Stimulated activated CD8-positive, alpha-beta memory T cell treated with anti-CD3 and anti-CD28 coated beads, Interleukin-4, amount 100 ng/mL, for 24 hours (primary cell): ENCODE measurements around the gene TRAF3.
A peak's percentile ranks its signal among the peaks of the same experiment; 100 is the strongest.

Experiments used
- DNase-seq: peaks from one replicate; pipeline ENCODE4 v3.0.0-alpha.2; 2020; ENCODE audit warnings: low read depth

TRAF3 gene, protein sequence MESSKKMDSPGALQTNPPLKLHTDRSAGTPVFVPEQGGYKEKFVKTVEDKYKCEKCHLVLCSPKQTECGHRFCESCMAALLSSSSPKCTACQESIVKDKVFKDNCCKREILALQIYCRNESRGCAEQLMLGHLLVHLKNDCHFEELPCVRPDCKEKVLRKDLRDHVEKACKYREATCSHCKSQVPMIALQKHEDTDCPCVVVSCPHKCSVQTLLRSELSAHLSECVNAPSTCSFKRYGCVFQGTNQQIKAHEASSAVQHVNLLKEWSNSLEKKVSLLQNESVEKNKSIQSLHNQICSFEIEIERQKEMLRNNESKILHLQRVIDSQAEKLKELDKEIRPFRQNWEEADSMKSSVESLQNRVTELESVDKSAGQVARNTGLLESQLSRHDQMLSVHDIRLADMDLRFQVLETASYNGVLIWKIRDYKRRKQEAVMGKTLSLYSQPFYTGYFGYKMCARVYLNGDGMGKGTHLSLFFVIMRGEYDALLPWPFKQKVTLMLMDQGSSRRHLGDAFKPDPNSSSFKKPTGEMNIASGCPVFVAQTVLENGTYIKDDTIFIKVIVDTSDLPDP

DNA sequence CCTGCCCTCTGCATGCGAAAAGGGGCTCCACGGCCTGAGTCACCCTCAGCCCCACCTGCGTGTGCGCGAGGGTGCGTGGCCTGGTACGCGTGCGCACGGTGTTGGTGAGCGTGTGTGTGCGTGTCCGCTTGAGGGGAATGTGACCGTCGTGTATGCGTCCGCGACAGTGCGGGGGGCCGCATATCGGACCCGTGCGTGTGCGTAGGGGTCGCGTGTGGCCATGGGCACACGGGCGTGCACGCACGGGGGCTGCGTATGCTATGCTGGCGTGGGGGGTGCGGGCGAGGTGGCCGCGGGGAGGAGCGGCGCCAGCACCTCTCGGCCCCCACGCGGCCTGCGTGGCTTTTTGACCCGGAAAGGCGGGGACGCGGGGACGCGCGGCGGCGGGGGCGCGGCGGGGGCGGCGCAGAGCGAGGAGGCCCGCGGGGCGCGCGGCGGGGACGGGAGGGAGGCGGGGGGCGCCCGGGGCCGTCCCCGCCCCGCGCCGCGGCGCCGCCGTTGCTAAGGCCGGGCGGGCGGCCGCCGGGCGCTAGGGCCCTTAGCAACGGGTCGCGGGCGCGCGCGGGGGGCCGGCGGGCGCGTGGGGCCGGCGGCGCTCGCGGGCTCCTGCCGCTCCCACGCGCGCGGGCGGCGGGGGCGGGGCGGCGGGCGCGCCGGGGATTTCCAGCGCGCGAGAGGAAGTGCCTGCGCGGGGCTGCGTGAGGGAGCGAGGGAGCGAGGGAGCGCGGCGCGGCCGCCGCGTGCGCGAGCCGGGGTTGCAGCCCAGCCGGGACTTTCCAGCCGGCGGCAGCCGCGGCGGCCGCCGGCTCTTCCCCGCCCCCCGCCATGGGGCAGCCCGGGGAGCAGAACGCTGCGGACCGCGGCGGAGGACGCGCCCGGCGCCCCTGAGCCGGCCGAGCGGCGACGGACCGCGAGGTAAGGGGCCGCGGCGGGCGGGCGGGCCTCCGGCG lies at the start of gene TRAF3:
Gene TRAF3 (plus strand): TSS at position 689 of the 950 bp plus-strand sequence. CDS start 92,753 bp downstream, outside the sequence.
- peak; percentile 79 for DNase-seq

DNA sequence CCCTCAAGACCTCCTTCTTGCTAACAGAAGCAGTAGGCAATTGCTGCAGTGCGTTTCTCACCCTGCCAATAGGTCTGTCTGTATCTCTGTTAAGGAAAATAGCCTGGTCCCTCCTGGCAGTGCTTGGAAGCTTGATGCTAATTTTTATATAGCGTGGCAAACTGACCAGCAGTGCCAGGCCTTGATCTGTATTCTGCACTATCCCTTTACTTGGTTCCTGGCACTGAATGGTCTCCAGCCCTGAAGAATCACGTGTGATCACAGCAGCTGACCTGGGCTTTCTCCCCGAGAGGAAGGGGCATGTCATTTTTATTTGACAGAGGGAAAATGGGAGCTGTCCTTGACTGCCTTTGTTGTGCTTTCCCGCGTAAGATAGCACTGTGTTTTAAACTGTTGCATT lies 48.7 kb upstream of the TRAF3 start:
- no peak for DNase-seq

DNA sequence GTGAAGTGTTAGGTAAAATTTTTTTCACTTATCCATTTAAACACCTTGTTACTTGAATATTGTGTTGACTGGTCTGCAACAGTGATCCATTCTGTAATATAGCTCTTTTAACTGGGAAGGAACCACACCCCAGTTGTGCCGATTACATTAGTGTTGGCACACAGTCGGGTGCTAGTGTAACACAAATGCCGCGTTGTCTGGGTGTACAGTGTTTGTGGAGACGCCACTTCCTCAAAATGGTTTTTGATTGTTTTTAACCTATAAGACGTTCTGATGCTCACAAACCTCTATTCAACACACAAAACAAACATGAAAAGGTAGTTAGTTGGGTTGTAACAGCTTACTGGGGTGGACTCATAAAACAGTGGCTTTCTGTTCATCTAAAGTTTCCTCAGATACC lies 48.0 kb upstream of the TRAF3 start:
- no peak for DNase-seq

DNA sequence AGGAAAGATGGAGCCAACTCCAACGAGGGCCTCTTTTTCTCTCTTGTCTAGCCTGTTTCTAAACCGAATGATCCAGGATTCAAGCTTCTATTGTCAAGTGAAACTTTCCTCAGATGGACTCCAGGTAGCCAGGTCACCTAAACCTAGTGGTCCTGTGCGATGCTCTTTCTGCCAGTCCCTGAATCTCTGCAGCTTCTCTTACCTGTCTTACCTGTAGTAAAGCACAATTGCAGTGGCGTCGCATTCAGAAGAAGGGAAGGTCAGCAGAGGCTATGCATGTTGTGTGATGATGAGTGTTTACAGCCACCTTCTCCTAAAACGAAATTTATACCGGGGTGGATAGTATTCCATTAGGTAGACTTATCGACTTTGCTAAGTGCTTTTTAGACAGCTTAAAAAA lies 47.4 kb upstream of the TRAF3 start:
- no peak for DNase-seq

DNA sequence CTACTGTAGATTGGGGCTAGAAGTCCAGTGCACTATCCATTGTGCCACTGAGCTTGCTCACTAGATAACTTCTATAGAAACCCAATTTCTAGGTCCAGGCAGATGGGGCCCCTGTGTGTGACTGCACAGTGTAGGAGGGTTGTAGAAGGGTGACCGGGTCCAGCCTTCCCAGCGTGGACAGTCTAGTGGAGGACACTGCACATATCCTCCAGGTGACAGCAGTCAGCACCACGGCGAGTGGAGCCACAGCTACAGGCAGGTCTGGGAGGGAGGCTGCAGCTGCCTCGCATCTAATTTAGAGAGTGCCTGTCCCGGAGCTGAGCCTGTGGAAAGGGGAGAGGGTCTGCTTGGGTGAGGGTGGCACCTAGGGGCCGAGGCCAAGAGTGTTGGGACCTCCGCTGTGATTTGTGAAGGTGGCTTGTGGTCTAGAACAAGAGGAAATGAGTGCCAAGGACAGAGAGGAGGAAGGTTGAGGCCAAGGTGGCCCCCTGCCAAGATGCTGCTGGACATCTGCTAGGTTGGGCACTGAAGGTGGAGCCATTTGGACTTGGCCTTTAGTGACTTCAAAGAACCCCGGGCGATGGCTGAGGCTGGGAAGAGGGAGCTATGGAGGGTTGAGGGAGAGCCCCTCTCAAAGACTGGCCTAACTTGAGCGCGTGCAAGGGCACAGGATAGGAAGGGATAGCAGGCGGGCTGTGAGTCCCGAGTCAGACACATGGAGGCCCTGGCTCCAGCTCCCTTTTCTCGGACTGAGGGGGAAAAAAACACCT lies 46.0 kb upstream of the TRAF3 start:
- no peak for DNase-seq

DNA sequence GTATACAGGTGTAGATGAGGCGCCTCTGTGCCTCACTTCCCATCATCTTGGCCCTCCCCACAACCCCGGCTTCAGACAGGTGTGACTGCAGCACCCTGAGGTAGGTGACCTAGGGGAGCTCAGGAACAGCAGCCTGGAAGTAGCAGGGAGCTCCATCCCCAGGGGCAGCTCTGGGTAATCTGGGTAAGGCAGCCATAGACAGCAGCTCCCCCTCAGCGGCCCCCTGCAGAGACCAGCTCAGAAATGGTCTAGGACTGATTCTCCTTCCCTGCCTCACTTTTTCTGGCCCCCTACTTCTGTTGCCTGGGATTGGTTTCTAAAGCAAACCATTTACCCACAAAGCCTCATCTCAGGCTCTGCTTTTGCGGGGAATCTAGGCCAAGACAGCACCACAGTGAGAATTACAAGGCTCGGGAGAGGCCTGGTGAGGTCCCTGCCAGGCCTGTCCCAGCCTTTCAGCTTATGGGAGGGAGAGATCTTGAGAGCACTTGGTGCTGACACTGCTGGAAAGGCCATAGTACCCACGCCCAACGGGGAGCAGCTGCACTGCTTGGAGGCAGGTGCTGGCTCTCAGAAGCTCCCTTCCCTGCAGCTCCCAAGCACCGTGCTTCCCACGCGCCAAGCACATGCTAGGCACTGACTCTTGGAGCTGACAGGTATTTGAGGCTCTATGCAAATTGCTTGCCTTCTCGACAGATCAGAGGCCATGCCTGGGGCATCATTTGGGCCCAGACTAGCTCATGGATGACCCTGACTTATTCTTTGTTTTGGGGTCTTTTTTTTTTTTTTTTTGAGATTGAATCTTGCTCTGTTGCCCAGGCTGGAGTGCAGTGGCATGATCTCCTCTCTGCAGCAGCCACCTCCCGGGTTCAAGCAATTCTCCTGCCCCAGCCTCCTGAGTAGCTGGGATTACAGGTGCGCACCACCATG lies 45.1 kb upstream of the TRAF3 start:
- no peak for DNase-seq

DNA sequence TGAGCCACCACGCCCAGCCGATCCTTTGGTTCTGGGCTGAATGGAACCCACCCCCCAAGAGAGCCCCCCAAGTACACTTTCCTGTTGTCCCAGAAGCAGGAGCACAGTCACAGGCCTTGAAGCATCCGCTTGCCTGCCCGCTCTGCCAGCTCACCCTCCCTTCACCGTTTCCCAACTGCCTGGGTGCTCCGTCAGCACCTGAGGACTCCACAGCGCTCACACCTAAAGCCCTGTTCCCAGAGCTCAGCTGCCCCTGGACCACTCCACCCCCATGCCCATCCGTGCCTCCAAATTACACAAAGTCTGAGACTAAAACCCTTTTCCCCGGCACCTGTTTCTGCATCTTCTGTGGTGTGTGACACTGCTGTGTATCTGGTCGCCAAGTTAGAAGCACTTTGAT lies 44.3 kb upstream of the TRAF3 start:
- no peak for DNase-seq

DNA sequence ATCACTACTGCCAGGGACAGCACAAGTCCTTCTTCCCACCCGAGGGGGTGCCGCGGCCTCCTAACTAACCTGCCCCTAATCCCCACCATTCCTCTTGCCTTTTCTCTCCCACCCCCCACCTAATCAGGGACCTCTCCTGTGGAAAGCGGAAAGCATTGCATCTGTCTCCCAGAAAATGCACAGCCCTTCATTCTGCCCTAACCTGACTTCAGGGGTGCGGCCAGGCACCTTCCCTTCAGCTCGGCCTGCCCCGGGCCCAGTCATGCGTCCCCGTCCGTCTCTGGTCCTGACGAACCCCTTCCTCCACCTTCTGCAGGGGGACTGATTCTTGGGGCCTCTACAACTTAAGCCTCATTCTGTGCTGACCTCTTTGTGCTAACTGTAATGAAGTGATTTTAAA lies 43.9 kb upstream of the TRAF3 start:
- DNase-seq = no peak

DNA sequence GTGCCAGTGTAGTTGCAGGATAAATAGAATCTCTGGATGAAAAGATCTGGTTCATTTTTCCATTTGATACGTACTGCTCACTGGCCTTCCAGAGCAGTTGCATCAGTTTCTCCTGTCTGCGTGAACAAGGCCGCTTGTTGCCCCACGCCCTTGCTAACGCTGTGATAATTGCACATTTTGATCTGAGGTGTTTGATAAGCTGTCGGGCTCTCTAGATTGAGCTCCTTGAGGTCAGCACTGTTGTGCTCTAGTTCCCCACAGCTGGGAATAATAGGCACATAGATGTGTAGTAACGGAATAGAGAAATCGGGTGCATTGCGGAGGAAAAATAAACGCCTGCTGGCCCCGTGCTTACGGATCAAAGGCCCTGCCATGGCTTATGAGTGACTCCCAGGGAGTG lies 42.8 kb upstream of the TRAF3 start:
- DNase-seq = no peak

DNA sequence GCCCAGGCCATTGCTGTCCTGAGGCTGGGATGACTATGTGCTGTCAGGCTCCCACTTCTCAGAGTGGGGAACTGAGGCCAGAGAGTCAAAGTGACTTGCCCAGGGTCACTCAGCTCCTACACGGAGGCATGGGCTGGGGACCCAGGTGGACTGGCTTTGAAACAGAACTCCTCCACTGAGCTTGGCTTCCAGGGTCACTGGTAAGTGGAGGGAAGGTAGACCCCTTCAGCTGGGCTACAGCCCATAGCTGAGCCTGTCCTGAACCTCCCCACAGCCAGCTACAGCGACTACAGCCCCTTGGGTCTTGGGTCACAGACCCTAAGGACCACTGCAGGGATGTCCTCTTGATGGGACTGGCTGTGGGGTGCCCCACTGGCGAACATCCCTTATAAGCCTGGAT lies 40.3 kb upstream of the TRAF3 start:
- DNase-seq = no peak

DNA sequence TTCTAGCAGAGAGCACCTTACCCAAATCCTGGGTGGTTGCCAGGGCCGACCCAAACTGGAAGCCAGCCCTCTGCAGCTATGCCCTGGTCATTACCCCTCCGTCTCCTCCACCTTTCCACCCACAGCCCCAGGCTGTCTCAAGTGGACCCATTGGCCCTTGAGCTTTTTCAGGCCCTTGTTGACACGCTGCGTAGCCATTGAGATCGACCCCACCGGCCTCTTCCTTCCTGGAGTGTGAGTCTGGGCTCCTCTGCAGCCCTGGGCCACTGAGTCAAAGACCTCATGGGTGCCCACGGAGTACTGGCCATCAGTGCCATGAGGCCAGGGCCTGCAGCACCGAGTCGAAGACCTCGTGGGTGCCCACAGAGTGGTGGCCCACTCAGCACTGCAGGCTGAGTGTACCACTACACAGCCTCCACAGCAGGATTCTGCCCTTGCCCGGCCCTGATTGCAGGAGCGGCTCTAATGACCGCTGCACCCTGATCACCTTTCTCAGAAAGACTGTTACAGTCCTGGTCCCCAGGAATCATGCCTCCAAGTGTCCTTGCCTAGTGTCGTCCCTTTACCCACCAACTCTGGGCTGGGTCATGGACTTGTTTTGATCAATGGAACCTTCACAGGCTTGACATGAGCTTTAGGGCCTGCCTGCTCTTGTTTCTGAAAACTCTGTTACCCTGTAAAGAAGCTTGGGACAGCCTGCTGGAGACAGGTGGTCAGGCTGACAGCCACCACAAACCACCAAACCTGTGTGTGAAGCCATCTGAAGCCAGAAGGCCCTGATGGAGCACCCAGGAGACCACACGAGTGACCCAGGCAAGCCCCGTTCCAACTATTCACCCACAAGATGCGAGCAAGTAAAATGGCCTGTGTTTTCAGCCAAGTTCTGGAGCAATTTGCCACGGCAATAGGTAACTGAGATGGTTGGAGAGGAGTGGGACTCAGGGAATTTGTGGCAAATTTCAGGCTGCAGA lies 39.6 kb upstream of the TRAF3 start:
- no peak for DNase-seq

DNA sequence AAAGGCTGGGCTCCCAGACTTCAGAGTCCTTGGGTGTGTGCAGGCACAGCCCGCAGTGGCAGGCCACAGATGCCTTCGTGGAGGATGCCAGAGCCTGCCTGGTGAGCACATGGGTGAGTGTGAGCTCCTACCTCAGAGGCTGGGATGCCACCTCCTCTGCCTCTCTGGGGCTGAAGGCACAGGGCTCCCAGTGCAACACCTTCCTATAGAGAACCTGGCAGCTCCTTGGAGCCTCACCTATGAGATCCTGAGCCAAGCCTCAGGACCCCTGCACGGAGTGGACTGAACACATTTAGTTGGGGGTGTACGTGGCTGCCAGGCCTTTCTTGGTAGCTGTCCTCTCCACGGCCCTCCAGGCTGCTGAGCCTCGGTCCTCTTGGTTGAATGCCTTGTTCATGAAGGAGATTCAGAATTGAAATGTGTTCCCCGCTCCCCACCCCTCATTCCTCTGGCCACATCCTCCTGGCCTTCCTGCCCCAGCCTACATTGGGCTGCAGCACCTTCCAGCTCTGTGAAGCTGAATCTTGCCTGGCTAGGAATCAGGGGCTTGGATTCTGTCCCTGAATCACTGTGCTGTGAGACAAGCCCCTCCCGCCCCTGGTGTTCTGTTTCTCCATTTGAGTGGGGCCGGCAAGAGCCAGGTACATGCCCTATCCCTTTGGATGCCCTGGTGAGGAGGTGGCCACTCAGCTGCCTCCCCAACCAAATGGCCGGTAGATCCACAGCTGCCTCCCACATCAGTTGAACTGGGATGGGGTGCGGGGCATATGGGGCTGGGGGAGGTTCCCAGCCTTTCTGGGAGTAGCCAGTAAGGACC lies 38.7 kb upstream of the TRAF3 start:
- DNase-seq = no peak

DNA sequence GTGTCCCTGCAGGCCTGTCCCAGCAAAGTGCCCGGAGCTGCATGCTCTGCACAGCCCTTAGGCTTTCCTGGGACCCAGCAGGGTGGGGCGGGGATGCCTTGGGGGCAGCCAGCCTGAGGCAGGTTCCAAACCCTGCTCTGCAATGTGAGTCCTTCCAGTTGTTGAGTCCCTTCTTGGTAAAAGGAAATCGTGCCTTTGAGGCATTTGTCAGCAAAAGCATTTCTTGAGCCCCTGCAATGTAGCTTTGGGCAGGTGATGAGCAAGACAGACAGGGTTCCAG lies 38.1 kb upstream of the TRAF3 start:
- no peak for DNase-seq

DNA sequence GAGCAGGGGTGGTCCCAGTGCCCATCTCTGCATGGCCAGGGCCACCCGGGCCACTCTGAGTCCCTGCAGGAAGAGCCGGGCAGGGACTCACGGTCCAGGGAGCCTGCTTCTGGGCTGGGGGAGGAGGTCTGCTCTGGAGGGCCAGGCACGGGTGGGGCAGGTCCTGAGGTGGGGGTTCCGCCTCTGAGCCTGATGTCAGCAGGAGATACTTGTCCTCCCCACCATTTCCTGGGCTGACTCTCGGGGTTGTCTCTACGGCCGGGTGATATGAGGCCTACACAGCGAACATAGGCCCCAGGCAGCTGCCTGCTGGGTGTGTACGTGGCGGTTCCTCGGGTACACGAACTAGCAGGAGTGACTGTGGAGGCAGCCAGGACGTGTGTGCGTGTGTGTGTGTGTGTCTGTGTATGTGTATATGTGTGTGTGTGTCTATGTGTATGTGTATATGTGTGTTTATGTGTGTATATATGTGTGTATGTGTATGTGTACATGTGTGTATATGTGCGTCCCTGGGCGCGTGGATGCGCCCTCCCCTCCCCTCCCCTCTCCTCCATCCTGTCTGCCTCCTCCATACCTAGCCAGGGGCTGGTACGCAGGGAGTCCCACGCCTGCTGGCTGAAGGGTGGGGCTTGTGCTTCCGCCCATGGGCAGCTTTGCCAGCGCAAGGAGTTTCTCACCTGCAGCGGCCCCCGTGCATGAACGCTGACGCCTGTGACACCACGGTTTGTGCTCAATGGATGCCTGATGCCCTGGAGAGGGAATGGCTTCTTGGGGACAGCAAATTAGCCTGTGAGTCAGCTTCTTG lies 30.4 kb upstream of the TRAF3 start:
- no peak for DNase-seq

DNA sequence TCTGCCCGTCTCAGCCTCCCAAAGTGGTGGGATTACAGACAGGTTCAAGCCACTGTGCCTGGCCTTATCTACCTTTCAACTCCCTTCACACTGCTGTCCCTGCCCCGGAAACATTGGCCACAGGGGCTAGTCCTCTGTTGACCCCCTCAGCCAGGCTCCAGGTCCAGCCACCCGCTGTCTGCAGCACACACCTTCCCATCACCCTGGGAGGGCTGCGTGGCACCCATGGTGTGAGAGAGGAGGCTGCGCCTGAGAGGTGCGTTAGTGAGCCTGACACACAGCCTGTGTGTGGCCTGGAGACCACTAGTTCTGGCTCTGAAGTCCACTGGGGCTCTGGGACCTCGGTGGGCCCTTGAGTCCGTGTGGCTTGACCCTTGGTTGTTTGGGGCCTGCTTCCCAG lies 28.4 kb upstream of the TRAF3 start:
- no peak for DNase-seq

DNA sequence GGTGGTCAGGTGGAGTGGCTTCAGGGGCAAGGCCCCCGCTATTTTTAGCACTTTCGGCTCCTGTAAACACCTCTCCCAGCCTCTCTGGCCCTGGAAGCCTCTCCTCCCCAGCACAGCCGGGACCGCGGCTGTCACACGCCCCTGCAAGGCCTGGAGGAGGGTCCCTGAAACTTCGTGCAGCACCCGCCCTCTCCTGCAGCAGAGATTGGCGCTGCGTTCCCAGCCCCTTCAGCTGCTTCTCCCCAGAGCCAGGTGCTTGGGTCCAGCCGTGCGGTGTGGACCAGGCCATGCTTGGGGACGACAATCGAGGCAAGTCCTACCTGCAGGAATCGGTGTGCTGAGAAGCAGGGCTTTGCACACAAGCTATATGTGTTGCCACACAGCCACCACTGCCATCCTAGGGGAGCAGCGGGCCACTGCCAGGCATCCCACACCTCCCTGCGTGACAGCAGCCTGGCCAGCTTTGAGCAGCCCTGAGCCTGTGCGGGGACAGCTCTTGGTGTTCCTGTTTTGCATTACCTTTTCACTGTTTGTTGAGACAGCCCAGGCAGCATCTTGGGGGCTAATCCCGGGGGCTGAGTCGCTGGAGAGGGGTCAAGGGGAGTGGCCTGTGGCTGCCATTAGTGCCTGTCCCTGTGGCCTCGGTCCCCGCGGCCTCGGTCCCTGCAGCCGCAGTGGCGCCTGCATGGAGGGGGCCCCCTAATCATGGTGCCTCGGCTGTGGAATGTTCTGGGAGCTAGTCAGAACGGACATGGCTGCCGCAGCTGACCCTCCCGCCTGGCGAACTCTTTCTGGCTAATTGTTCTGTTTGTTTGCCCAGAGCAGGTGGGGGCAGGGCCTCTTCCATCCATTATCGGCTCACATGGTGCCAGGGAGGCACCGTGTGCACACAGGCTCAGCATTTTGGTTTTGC lies 27.6 kb upstream of the TRAF3 start:
- no peak for DNase-seq

DNA sequence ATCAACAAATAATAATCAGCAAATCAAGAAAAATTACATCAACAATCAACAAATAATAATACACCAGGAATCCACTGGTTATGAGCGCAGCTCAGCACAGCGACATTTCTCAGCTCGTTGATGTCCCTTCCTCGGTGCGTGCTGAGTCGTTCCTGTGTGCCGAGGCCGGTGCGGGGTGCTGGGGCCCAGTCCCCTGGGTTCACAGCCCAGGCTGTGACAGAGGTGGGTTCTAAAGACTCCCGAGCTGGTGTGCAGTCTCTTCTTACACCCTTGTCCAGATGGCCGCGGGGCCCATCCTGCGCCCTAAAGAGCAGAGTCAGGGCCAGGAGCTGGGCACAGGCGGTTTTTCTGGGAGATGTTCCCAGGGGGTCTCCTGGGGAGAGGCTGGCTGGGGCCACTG lies 26.9 kb upstream of the TRAF3 start:
- DNase-seq = no peak
